ENCODE data around the gene HIVEP3. TPM values are rescaled to one million over a fixed set of nuclear protein-coding genes. Genes with fewer than 3 reads are reported as not detected.
A peak's percentile ranks its signal among the peaks of the same experiment; 100 is the strongest.

HIVEP3 gene
- total and polyA plus RNA-seq, 4 experiments from 2014 or later, result 8.2 to 12.8 (median 10.8) TPM

- Histone ChIP-seq H3K27ac (ENCODE audit: low read depth, low read length) (no peak overlapping the region), H3K36me3 (ENCODE audit: insufficient read depth, low read length) (no peaks in the 10 kb centered on the region), H3K27me3 (ENCODE audit: insufficient read depth, low read length) (no peaks in the 10 kb centered on the region), H3K9me3 (ENCODE audit: control insufficient read depth in 1 of 2, low read length in 2 of 2) (no peaks in the 10 kb centered on the region), H3K4me1 (ENCODE audit: insufficient read depth, low read length) (no peaks in the 10 kb centered on the region), H3K4me3 (ENCODE audit: low read length in 2 of 2) (no peak overlapping the region)
- no peak overlapping the region for H3K4me3 Mint-ChIP-seq
- H3K4me1 Mint-ChIP-seq, result peaks cover 11 to 30% (median 18%) of the 10 kb centered on the region in 4 donors
- ChIA-PET POLR2A (ENCODE audit: partially characterized antibody) (no interaction called here), CTCF (ENCODE audit: partially characterized antibody) (no interaction called here)
- no peaks in the 10 kb centered on the region for H3K9me3 Mint-ChIP-seq
- no peaks in the 10 kb centered on the region for H3K27me3 Mint-ChIP-seq
- H3K27ac Mint-ChIP-seq, result peak overlapping the region in 1 of 7 donors; percentile 44
- intact Hi-C loops (cut with micrococcal nuclease), result no loop called here
- no peak for DNase-seq
- peaks cover 9 to 17% of the 10 kb centered on the region in 2 donors for H3K36me3 Mint-ChIP-seq
These were observed 70.3 kb downstream of the HIVEP3 start for GRCh38 chr1:41848216-41848952.

GRCh38 chr1:41847733-41848132 is 71.0 kb downstream of the HIVEP3 start:
- H3K27ac ChIP-seq (ENCODE audit: low read depth, low read length), result no peak overlapping the region
- Mint-ChIP-seq H3K9me3 (no peaks in the 10 kb centered on the region), H3K4me3 (no peak overlapping the region), H3K27ac (no peak overlapping the region), H3K4me1 (peaks cover 11 to 31% (median 18%) of the 10 kb centered on the region in 4 donors), H3K36me3 (peaks cover 8 to 14% of the 10 kb centered on the region in 2 donors), H3K27me3 (no peaks in the 10 kb centered on the region)
- no peaks in the 10 kb centered on the region for H3K36me3 ChIP-seq (ENCODE audit: insufficient read depth, low read length)
- no peaks in the 10 kb centered on the region for H3K4me1 ChIP-seq (ENCODE audit: insufficient read depth, low read length)
- no peak for DNase-seq
- intact Hi-C loops (cut with micrococcal nuclease), result no loop called here
- ChIA-PET CTCF (ENCODE audit: partially characterized antibody) (no interaction called here), POLR2A (ENCODE audit: partially characterized antibody) (no interaction called here)
- H3K9me3 ChIP-seq (ENCODE audit: control insufficient read depth in 1 of 2, low read length in 2 of 2), result no peaks in the 10 kb centered on the region
- H3K27me3 ChIP-seq (ENCODE audit: insufficient read depth, low read length), result no peaks in the 10 kb centered on the region
- H3K4me3 ChIP-seq (ENCODE audit: low read length in 2 of 2), result no peak overlapping the region

GRCh38 chr1:41846625-41847405 is 71.9 kb downstream of the HIVEP3 start:
- ChIA-PET CTCF (ENCODE audit: partially characterized antibody) (no interaction called here), POLR2A (ENCODE audit: partially characterized antibody) (no interaction called here)
- H3K4me3 Mint-ChIP-seq, result no peak overlapping the region
- Histone ChIP-seq H3K4me3 (ENCODE audit: low read length in 2 of 2) (no peak overlapping the region), H3K36me3 (ENCODE audit: insufficient read depth, low read length) (no peaks in the 10 kb centered on the region), H3K27ac (ENCODE audit: low read depth, low read length) (no peak overlapping the region), H3K27me3 (ENCODE audit: insufficient read depth, low read length) (no peaks in the 10 kb centered on the region), H3K9me3 (ENCODE audit: control insufficient read depth in 1 of 2, low read length in 2 of 2) (no peaks in the 10 kb centered on the region), H3K4me1 (ENCODE audit: insufficient read depth, low read length) (no peaks in the 10 kb centered on the region)
- H3K27me3 Mint-ChIP-seq, result no peaks in the 10 kb centered on the region
- intact Hi-C loops (cut with micrococcal nuclease), result no loop called here
- H3K36me3 Mint-ChIP-seq, result peaks cover 8 to 14% of the 10 kb centered on the region in 2 donors
- no peak overlapping the region for H3K27ac Mint-ChIP-seq
- H3K9me3 Mint-ChIP-seq, result no peaks in the 10 kb centered on the region
- H3K4me1 Mint-ChIP-seq, result peaks cover 11 to 34% (median 19%) of the 10 kb centered on the region in 4 donors
- no peak for DNase-seq

GRCh38 chr1:41844781-41845272 is 73.9 kb downstream of the HIVEP3 start:
- no peak overlapping the region for H3K4me3 ChIP-seq (ENCODE audit: low read length in 2 of 2)
- peak overlapping the region in 1 of 7 donors; percentile 66 for H3K27ac Mint-ChIP-seq
- no peaks in the 10 kb centered on the region for H3K36me3 ChIP-seq (ENCODE audit: insufficient read depth, low read length)
- intact Hi-C loops (cut with micrococcal nuclease), result no loop called here
- H3K9me3 Mint-ChIP-seq, result no peaks in the 10 kb centered on the region
- no peaks in the 10 kb centered on the region for H3K27me3 ChIP-seq (ENCODE audit: insufficient read depth, low read length)
- DNase-seq, result no peak
- no peaks in the 10 kb centered on the region for H3K4me1 ChIP-seq (ENCODE audit: insufficient read depth, low read length)
- no peaks in the 10 kb centered on the region for H3K27me3 Mint-ChIP-seq
- ChIA-PET POLR2A (ENCODE audit: partially characterized antibody) (no interaction called here), CTCF (ENCODE audit: partially characterized antibody) (no interaction called here)
- H3K27ac ChIP-seq (ENCODE audit: low read depth, low read length), result no peak overlapping the region
- H3K36me3 Mint-ChIP-seq, result peaks cover 8 to 14% of the 10 kb centered on the region in 2 donors
- H3K9me3 ChIP-seq (ENCODE audit: control insufficient read depth in 1 of 2, low read length in 2 of 2), result no peaks in the 10 kb centered on the region
- H3K4me1 Mint-ChIP-seq, result peaks cover 11 to 28% (median 16%) of the 10 kb centered on the region in 4 donors
- H3K4me3 Mint-ChIP-seq, result no peak overlapping the region

- H3K4me1 Mint-ChIP-seq, result peaks cover 10 to 26% (median 15%) of the 10 kb centered on the region in 4 donors
- no peaks in the 10 kb centered on the region for H3K27me3 Mint-ChIP-seq
- H3K4me3 Mint-ChIP-seq, result no peak overlapping the region
- no peaks in the 10 kb centered on the region for H3K4me1 ChIP-seq (ENCODE audit: insufficient read depth, low read length)
- intact Hi-C loops (cut with micrococcal nuclease), result no loop called here
- peak overlapping the region in 1 of 7 donors; percentile 19 for H3K27ac Mint-ChIP-seq
- no peak for DNase-seq
- no peaks in the 10 kb centered on the region for H3K27me3 ChIP-seq (ENCODE audit: insufficient read depth, low read length)
- no peak overlapping the region for H3K27ac ChIP-seq (ENCODE audit: low read depth, low read length)
- ChIA-PET POLR2A (ENCODE audit: partially characterized antibody) (no interaction called here), CTCF (ENCODE audit: partially characterized antibody) (no interaction called here)
- no peak overlapping the region for H3K4me3 ChIP-seq (ENCODE audit: low read length in 2 of 2)
- no peaks in the 10 kb centered on the region for H3K9me3 Mint-ChIP-seq
- H3K9me3 ChIP-seq (ENCODE audit: control insufficient read depth in 1 of 2, low read length in 2 of 2), result no peaks in the 10 kb centered on the region
- peaks cover 8 to 14% of the 10 kb centered on the region in 2 donors for H3K36me3 Mint-ChIP-seq
- no peaks in the 10 kb centered on the region for H3K36me3 ChIP-seq (ENCODE audit: insufficient read depth, low read length)
These were observed 74.5 kb downstream of the HIVEP3 start for GRCh38 chr1:41844255-41844654.

GRCh38 chr1:41842993-41843755 is 75.5 kb downstream of the HIVEP3 start:
- POLR2A ChIA-PET (ENCODE audit: partially characterized antibody), result no interaction called here
- intact Hi-C loops (cut with micrococcal nuclease), result no loop called here
- Histone ChIP-seq H3K4me1 (ENCODE audit: insufficient read depth, low read length) (no peaks in the 10 kb centered on the region), H3K27me3 (ENCODE audit: insufficient read depth, low read length) (no peaks in the 10 kb centered on the region), H3K4me3 (ENCODE audit: low read length in 2 of 2) (no peak overlapping the region), H3K36me3 (ENCODE audit: insufficient read depth, low read length) (no peaks in the 10 kb centered on the region), H3K27ac (ENCODE audit: low read depth, low read length) (no peak overlapping the region), H3K9me3 (ENCODE audit: control insufficient read depth in 1 of 2, low read length in 2 of 2) (no peaks in the 10 kb centered on the region)
- DNase-seq, result no peak
- Mint-ChIP-seq H3K4me1 (peaks cover 10 to 23% (median 14%) of the 10 kb centered on the region in 4 donors), H3K4me3 (no peak overlapping the region), H3K27ac (peak overlapping the region in 1 of 7 donors; percentile 15), H3K9me3 (no peaks in the 10 kb centered on the region), H3K36me3 (peaks cover 8 to 11% of the 10 kb centered on the region in 2 donors), H3K27me3 (no peaks in the 10 kb centered on the region)
- CTCF ChIA-PET (ENCODE audit: partially characterized antibody), result interaction anchor here (2.1 kb wide), 1 partner anchor 331 kb away, joined by 8 read pairs; no protein-coding TSS in a partner anchor

GRCh38 chr1:41842326-41842725 is 76.4 kb downstream of the HIVEP3 start:
- Histone ChIP-seq H3K4me1 (ENCODE audit: insufficient read depth, low read length) (no peaks in the 10 kb centered on the region), H3K36me3 (ENCODE audit: insufficient read depth, low read length) (no peaks in the 10 kb centered on the region), H3K9me3 (ENCODE audit: control insufficient read depth in 1 of 2, low read length in 2 of 2) (no peaks in the 10 kb centered on the region), H3K27ac (ENCODE audit: low read depth, low read length) (no peak overlapping the region), H3K27me3 (ENCODE audit: insufficient read depth, low read length) (no peaks in the 10 kb centered on the region), H3K4me3 (ENCODE audit: low read length in 2 of 2) (no peak overlapping the region)
- H3K27ac Mint-ChIP-seq, result no peak overlapping the region
- CTCF ChIA-PET (ENCODE audit: partially characterized antibody), result interaction anchor here (2.1 kb wide), 1 partner anchor 332 kb away, joined by 8 read pairs; no protein-coding TSS in a partner anchor
- POLR2A ChIA-PET (ENCODE audit: partially characterized antibody), result no interaction called here
- peaks cover 6 to 19% (median 10%) of the 10 kb centered on the region in 4 donors for H3K4me1 Mint-ChIP-seq
- intact Hi-C loops (cut with micrococcal nuclease), result no loop called here
- H3K9me3 Mint-ChIP-seq, result no peaks in the 10 kb centered on the region
- H3K4me3 Mint-ChIP-seq, result no peak overlapping the region
- no peak for DNase-seq
- peaks cover 7 to 8% of the 10 kb centered on the region in 2 donors for H3K36me3 Mint-ChIP-seq
- no peaks in the 10 kb centered on the region for H3K27me3 Mint-ChIP-seq
